IMR-90 (cell line): ENCODE data around the gene FH. TPM values are rescaled to one million over a fixed set of nuclear protein-coding genes. Genes with fewer than 3 reads are reported as not detected.

Source experiments
- ATAC-seq: fragments of 200-7000 bp; cut with Tn5 transposase; 2 replicates; pipeline ENCODE4 v1.9.1; 2020; ENCODE audit warnings: low read depth, mild to moderate bottlenecking, moderate library complexity
- BruUV-seq: library from RNA; stranded (reverse); fragments of 400-500 nt; replicated peaks from 2 replicates; lab custom pipeline; 2021; lab: Mats Ljungman, UMichigan
- CTCF ChIA-PET: fragments of 300-600 bp; formaldehyde crosslinking; extraction: SDS; loops from one replicate; lab custom pipeline; 2021; ENCODE audit warnings: antibody characterized with exemption; lab: Yijun Ruan, JAX
- POLR2A ChIA-PET: fragments of 300-600 bp; sonication (Branson Sonifier 250); formaldehyde crosslinking; loops from one replicate; lab custom pipeline; 2022; ENCODE audit warnings: antibody characterized with exemption; ENCODE audit not compliant: unreplicated experiment; lab: Charles Lee
- DNase-seq: peaks from one replicate; pipeline ENCODE4 v3.0.0; 2013
- H2AFZ ChIP-seq: replicated peaks from 2 replicates; pipeline ENCODE3; 2013; ENCODE audit warnings: low read length, mild to moderate bottlenecking; ENCODE audit not compliant: poor library complexity
- H2AK5ac ChIP-seq: 2 replicates; pipeline ENCODE4 v1.6.1; 2013; ENCODE audit warnings: low read depth, low read length, inconsistent platforms
- H2AK9ac ChIP-seq: replicated peaks from 2 replicates; pipeline ENCODE3; 2013; ENCODE audit warnings: mild to moderate bottlenecking, low read depth, low read length, moderate library complexity; ENCODE audit not compliant: poor library complexity
- H2BK120ac ChIP-seq: 2 replicates; pipeline ENCODE4 v1.6.1; 2013; ENCODE audit warnings: low read depth, low read length, inconsistent platforms
- H2BK15ac ChIP-seq: 3 replicates; pipeline ENCODE4 v1.6.1; 2013; ENCODE audit warnings: low read depth, low read length, inconsistent platforms
- H2BK20ac ChIP-seq: 2 replicates; pipeline ENCODE4 v1.6.1; 2013; ENCODE audit warnings: low read depth, mild to moderate bottlenecking, inconsistent platforms, low read length, moderate library complexity
- H2BK5ac ChIP-seq: 2 replicates; pipeline ENCODE4 v1.6.1; 2013; ENCODE audit warnings: mild to moderate bottlenecking, low read depth, low read length, inconsistent platforms; ENCODE audit not compliant: poor library complexity, severe bottlenecking
- H3K14ac ChIP-seq: replicated peaks from 2 replicates; pipeline ENCODE4 v1.6.1; 2013; ENCODE audit warnings: low read depth, low read length, inconsistent platforms
- H3K18ac ChIP-seq: 2 replicates; pipeline ENCODE4 v1.6.1; 2013; ENCODE audit warnings: low read depth, low read length, control low read depth
- H3K23ac ChIP-seq: 2 replicates; pipeline ENCODE4 v1.6.1; 2013; ENCODE audit warnings: low read depth, low read length, inconsistent platforms
- H3K27ac ChIP-seq: 2 replicates; pipeline ENCODE4 v1.5.1; 2013; ENCODE audit warnings: mild to moderate bottlenecking, control low read depth, low read length; ENCODE audit not compliant: insufficient read depth
- H3K27me3 ChIP-seq: 2 replicates; pipeline ENCODE4 v1.6.1; 2013; ENCODE audit warnings: low read length; ENCODE audit not compliant: control insufficient read depth, insufficient read depth
- H3K36me3 ChIP-seq: 2 replicates; pipeline ENCODE4 v1.6.1; 2013; ENCODE audit warnings: low read length, mixed read lengths; ENCODE audit not compliant: control insufficient read depth, insufficient read depth
- H3K4ac ChIP-seq: 2 replicates; pipeline ENCODE4 v1.6.1; 2013; ENCODE audit warnings: low read depth, low read length, inconsistent platforms
- H3K4me1 ChIP-seq: 2 replicates; pipeline ENCODE4 v1.6.1; 2013; ENCODE audit warnings: low read length, mixed read lengths; ENCODE audit not compliant: control insufficient read depth, insufficient read depth
- H3K4me2 ChIP-seq: 2 replicates; pipeline ENCODE4 v1.6.1; 2013; ENCODE audit warnings: low read depth, mild to moderate bottlenecking, control low read depth, low read length, moderate library complexity
- H3K4me3 ChIP-seq: 2 replicates; pipeline ENCODE4 v1.5.1; 2013; ENCODE audit warnings: low read depth, mild to moderate bottlenecking, control low read depth, low read length, moderate library complexity; ENCODE audit not compliant: insufficient read depth
- H3K56ac ChIP-seq: 2 replicates; pipeline ENCODE4 v1.6.1; 2013; ENCODE audit warnings: low read length, inconsistent platforms; ENCODE audit not compliant: insufficient read depth; ENCODE audit errors: extremely low read depth
- H3K79me1 ChIP-seq, 2 experiments: 2 replicates each; pipeline ENCODE4 v1.6.1; 2013; ENCODE audit warnings: low read length in 2 of 2, inconsistent platforms in 1 of 2, low read depth in 1 of 2
- H3K9ac ChIP-seq: 2 replicates; pipeline ENCODE4 v1.6.1; 2013; ENCODE audit warnings: low read depth, low read length, control low read depth
- H3K9me1 ChIP-seq: 2 replicates; pipeline ENCODE4 v1.6.1; 2013; ENCODE audit warnings: low read length, inconsistent platforms; ENCODE audit not compliant: insufficient read depth
- H3K9me3 ChIP-seq: 2 replicates; pipeline ENCODE4 v1.6.1; 2013; ENCODE audit warnings: low read length; ENCODE audit not compliant: control insufficient read depth, insufficient read depth
- H4K20me1 ChIP-seq: 2 replicates; pipeline ENCODE4 v1.6.1; 2013; ENCODE audit warnings: low read length, inconsistent platforms; ENCODE audit not compliant: insufficient read depth
- H4K5ac ChIP-seq: 2 replicates; pipeline ENCODE4 v1.6.1; 2013; ENCODE audit warnings: mild to moderate bottlenecking, low read depth, low read length, control low read depth
- H4K8ac ChIP-seq, 2 experiments: 2 replicates each; pipeline ENCODE4 v1.6.1; 2013; ENCODE audit warnings: low read depth in 2 of 2, low read length in 2 of 2, control low read depth in 1 of 2, inconsistent platforms in 1 of 2
- H4K91ac ChIP-seq: 2 replicates; pipeline ENCODE4 v1.6.1; 2013; ENCODE audit warnings: low read depth, low read length, inconsistent platforms; ENCODE audit not compliant: insufficient read depth
- BHLHE40 ChIP-seq: fragments of 150-350 bp; IDR thresholded peaks from 2 replicates; pipeline ENCODE4 v1.6.1; 2016; ENCODE audit warnings: mild to moderate bottlenecking, low read depth, low read length
- ELK1 ChIP-seq: fragments of 150-350 bp; IDR thresholded peaks from 2 replicates; pipeline ENCODE4 v1.6.1; 2016; ENCODE audit warnings: low read depth, mild to moderate bottlenecking, low read length, moderate library complexity, borderline replicate concordance
- MAZ ChIP-seq: IDR thresholded peaks from 2 replicates; pipeline ENCODE4 v1.6.1; 2012; ENCODE audit warnings: low read depth, mild to moderate bottlenecking, low read length, improper control_type of control experiment, moderate library complexity, borderline replicate concordance
- NFE2L2 ChIP-seq: fragments of 150-350 bp; IDR thresholded peaks from 2 replicates; pipeline ENCODE4 v1.6.1; 2016; ENCODE audit warnings: low read depth, mild to moderate bottlenecking, low read length
- POLR2A ChIP-seq: IDR thresholded peaks from 2 replicates; pipeline ENCODE4 v1.6.1; 2012; ENCODE audit warnings: mild to moderate bottlenecking, low read depth, low read length
- RCOR1 ChIP-seq: IDR thresholded peaks from 2 replicates; pipeline ENCODE4 v1.6.1; 2012; ENCODE audit warnings: mild to moderate bottlenecking, low read length, improper control_type of control experiment; ENCODE audit not compliant: insufficient replicate concordance
- WGBS, 2 experiments: methylation state at CpG; one replicate each; pipeline versions ENCODE4 v1.1.5 to v1.1.7; 2013; ENCODE audit warnings: missing lambda C conversion rate in 2 of 2; ENCODE audit not compliant: insufficient read length in 1 of 2; ENCODE audit errors: extremely low coverage in 2 of 2; 5-methylcytosine and 5-hydroxymethylcytosine counted together
- dilution Hi-C: fragments of 300-500 bp; cut with HindIII; formaldehyde crosslinking; loops from one replicate; pipeline ENCODE4 v1.14.3; 2018; ENCODE audit warnings: low sequenced_read_pairs; ENCODE audit not compliant: unreplicated experiment
- in situ Hi-C: fragments of 300-500 bp; cut with MboI; formaldehyde crosslinking; loops from 3 replicates; pipeline ENCODE4 v1.14.3; 2019; ENCODE audit warnings: low sequenced_read_pairs, inconsistent platforms, mixed read lengths
- intact Hi-C: fragments of 100-400 bp; cut with micrococcal nuclease; formaldehyde crosslinking; loops from 2 replicates; pipeline ENCODE4 v1.10.0; 2022
- polyA plus RNA-seq, 3 experiments: library from polyadenylated mRNA; depleted of rRNA; stranded (reverse); fragments of >200 nt; gene quantifications; 2 replicates each; pipeline ENCODE4 v1.2.3, GENCODE V29; 2012; ENCODE audit warnings: low replicate concordance in 1 of 3
- total RNA-seq: library from RNA; depleted of rRNA; stranded (reverse); fragments of >200 nt; gene quantifications from 2 replicates; pipeline ENCODE4 v1.2.3, GENCODE V29; 2012

FH gene
- total and polyA plus RNA-seq, 2 of the 4 experiments (the other 2 are of a cell fraction): 75.5 to 78.7 TPM

- H2AK5ac ChIP-seq: no peak overlapping the region
- no peaks in the 10 kb centered on the region for H3K27me3 ChIP-seq
- H3K4me3 ChIP-seq: no peak overlapping the region
- no peak overlapping the region for H3K56ac ChIP-seq
- H4K8ac ChIP-seq: no peak overlapping the region
- no peak overlapping the region for H3K27ac ChIP-seq
- H2AK9ac ChIP-seq: no peak overlapping the region
- no peak overlapping the region for H3K18ac ChIP-seq
- CTCF ChIA-PET: no interaction called here
- no peak overlapping the region for H3K23ac ChIP-seq
- H4K5ac ChIP-seq: no peak overlapping the region
- DNase-seq: no peak
- no peak overlapping the region for H2AFZ ChIP-seq
- H2BK15ac ChIP-seq: no peak overlapping the region
- intact Hi-C loops: no loop called here
- no peak overlapping the region for H3K14ac ChIP-seq
- no peak overlapping the region for H2BK5ac ChIP-seq
- dilution Hi-C loops: no loop called here
- no peak for ATAC-seq
- no peak overlapping the region for H2BK20ac ChIP-seq
- in situ Hi-C loops: no loop called here
- no peak overlapping the region for H3K9ac ChIP-seq
- H3K79me1 ChIP-seq: no peaks in the 10 kb centered on the region
- no peak overlapping the region for H4K91ac ChIP-seq
- no CpG with 5 or more reads among the region's 1 CpG for WGBS, 2 experiments
- no peaks in the 10 kb centered on the region for H4K20me1 ChIP-seq
- no peaks in the 10 kb centered on the region for H3K9me3 ChIP-seq
- H2BK120ac ChIP-seq: no peak overlapping the region
- no peak overlapping the region for H3K4ac ChIP-seq
- no TSS peak for BruUV-seq
- POLR2A ChIA-PET: interaction anchor here (0.6 kb wide), 1 partner anchor 343 kb away, joined by 3 read pairs; no protein-coding TSS in a partner anchor
- H3K9me1 ChIP-seq: no peaks in the 10 kb centered on the region
- H3K36me3 ChIP-seq: no peaks in the 10 kb centered on the region
- no peak overlapping the region for H3K4me2 ChIP-seq
- H3K4me1 ChIP-seq: no peaks in the 10 kb centered on the region
- TF ChIP-seq NFE2L2: no peak
- no peak for TF ChIP-seq POLR2A
- no peak for TF ChIP-seq MAZ
- no peak for TF ChIP-seq BHLHE40
- TF ChIP-seq RCOR1: no peak
- TF ChIP-seq ELK1: no peak
Measured at GRCh38 chr1:241456743-241457142, 62.8 kb downstream of the FH start.
